SW480 (cell line): ENCODE data around the gene VIT.

ENCODE experiments used
- DNase-seq: peaks from one replicate; pipeline ENCODE4 v3.0.0-alpha.2; 2016; ENCODE audit warnings: low spot score

The VIT gene

DNA sequence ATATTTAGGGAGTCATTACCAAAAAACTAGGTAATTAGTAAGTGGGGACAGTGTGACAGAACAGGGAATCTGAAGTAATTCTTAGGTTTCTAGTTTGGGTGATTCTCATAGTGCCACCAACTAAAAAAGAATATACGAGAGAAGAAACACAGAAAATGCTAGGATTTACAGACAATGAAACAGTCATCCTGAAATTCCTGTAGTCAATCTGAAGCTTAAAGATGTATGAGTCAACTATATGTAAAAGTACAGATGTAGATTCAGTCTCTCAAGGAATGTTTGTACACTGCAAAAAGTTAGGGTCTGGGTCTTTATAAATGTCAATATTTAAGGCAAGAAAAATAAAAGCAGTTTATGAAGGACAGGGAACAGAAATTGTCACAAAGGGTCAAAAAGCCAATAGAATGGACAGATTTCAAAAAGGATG, 162.9 kb downstream of the VIT start:
- no peak for DNase-seq

DNA sequence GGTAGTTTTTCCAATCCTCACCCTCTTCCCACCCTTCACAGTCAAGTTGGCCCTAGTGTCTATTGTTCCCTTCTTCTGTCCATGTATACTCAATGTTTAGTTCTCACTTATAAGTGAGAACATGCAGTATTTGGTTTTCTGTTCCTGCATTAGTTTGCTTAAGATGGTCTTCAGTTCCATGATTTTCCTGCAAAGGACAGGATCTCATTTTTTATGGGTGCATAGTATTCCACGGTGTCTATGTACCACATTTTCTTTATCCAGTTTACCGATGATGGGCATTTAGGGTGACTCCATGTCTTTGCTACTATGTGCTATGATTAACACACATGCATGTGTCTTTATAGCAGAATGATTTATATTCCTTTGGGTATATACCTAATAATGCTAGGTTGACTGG, 165.4 kb downstream of the VIT start:
- no peak for DNase-seq
